Thyroid gland (tissue), 4 donors: ENCODE results near the gene DDX59.

ENCODE experiments used
- POLR2A ChIP-seq, 2 donors: fragments of 450-650 bp; IDR thresholded peaks; one replicate each; pipeline ENCODE4 v1.6.1; 2017; ENCODE audit warnings: antibody characterized with exemption in 2 of 2, mild to moderate bottlenecking in 2 of 2, moderate library complexity in 1 of 2
- TF ChIP-seq, protein P1 (sequence below), 6 experiments: fragments of 200-600 bp in 3 of 6; fragments of 450-650 bp in 3 of 6; sonication (generic) in 3 of 6; IDR thresholded peaks; one replicate each; pipeline ENCODE4 v1.5.1; 2016 to 2019; ENCODE audit warnings: antibody characterized with exemption in 6 of 6, mild to moderate bottlenecking in 2 of 6, inconsistent platforms in 1 of 6, moderate library complexity in 1 of 6

DNA sequence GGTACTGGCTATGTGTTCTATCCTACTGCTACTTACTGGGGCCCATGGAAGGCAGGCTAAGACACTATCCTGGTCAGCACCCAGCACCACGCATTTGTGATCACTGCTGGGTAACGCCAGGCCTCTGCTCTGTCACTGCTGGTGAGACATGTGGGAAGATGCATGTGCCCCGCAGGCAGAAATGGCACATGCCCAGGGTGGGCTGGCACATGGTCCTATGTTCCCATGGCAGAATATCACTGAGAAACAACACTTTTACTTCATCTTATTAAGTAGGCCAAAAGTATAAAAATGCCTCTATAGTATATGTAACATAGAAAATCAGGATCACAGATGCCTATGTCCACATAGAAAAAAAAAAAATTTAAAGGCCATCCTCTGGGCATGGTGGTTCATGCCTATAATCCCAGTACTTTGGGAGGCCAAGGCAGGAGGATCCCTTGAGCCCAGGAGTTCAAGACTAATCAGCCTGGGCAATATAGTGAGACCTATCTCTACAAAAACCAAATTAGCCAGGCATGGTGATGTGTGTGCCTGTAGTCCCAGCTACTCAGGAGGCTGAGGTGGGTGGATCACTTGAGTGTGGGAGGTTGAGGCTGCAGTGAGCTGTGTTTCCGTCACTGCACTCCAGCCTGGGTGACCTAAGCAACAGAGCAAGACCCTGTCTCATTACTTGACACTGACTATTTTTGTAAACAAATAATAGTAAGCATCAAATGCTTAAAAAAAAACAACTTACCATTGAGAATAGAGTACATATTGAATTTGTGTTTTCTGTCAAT lies 11.5 kb downstream of the DDX59 start:
- TF ChIP-seq, protein P1, sequence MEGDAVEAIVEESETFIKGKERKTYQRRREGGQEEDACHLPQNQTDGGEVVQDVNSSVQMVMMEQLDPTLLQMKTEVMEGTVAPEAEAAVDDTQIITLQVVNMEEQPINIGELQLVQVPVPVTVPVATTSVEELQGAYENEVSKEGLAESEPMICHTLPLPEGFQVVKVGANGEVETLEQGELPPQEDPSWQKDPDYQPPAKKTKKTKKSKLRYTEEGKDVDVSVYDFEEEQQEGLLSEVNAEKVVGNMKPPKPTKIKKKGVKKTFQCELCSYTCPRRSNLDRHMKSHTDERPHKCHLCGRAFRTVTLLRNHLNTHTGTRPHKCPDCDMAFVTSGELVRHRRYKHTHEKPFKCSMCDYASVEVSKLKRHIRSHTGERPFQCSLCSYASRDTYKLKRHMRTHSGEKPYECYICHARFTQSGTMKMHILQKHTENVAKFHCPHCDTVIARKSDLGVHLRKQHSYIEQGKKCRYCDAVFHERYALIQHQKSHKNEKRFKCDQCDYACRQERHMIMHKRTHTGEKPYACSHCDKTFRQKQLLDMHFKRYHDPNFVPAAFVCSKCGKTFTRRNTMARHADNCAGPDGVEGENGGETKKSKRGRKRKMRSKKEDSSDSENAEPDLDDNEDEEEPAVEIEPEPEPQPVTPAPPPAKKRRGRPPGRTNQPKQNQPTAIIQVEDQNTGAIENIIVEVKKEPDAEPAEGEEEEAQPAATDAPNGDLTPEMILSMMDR (IDR thresholded peaks at IDR 0.05): no peak
- TF ChIP-seq POLR2A (IDR thresholded peaks at IDR 0.05): no peak
